GM11168 (cell line): Measurements from ENCODE around the gene DMRTC2.
"Not testable (repeated sequence)": the region's sequence is repeated elsewhere in the genome, so short reads cannot be mapped to it uniquely, and the experiment has no call there.

Experiments
- in situ Hi-C: fragments of 300-500 bp; cut with MboI; formaldehyde crosslinking; loops from one replicate; pipeline ENCODE4 v1.12.0; 2022; ENCODE audit warnings: low sequenced_read_pairs; ENCODE audit not compliant: unreplicated experiment

Gene DMRTC2

GRCh38 chr19:41869374-41869955 lies 24.6 kb downstream of the DMRTC2 start:
- in situ Hi-C loops: no loop called here

GRCh38 chr19:41870401-41870873 lies 25.6 kb downstream of the DMRTC2 start:
- in situ Hi-C loops: loop anchor here (5.0 kb wide), 1 partner anchor 82 kb away; no protein-coding TSS in a partner anchor

- in situ Hi-C loops: loop anchor here (5.0 kb wide), 1 partner anchor 81 kb away; no protein-coding TSS in a partner anchor
These were observed 26.9 kb downstream of the DMRTC2 start for GRCh38 chr19:41871573-41872383.

- in situ Hi-C loops: loop anchor here (5.0 kb wide), 1 partner anchor 80 kb away; no protein-coding TSS in a partner anchor
These were observed 27.5 kb downstream of the DMRTC2 start for GRCh38 chr19:41872384-41872774.

- in situ Hi-C loops: loop anchor here (5.0 kb wide), 1 partner anchor 79 kb away; no protein-coding TSS in a partner anchor
These were observed 28.2 kb downstream of the DMRTC2 start for GRCh38 chr19:41872775-41873647.

- in situ Hi-C loops: not testable (repeated sequence)
These were observed 31.1 kb downstream of the DMRTC2 start for GRCh38 chr19:41875973-41876372.

- in situ Hi-C loops: no loop called here
These were observed 32.3 kb downstream of the DMRTC2 start, which contains the start of gene CD79A for GRCh38 chr19:41876847-41877832. Gene CD79A, plus strand, starts transcription at chr19:41877279. Its CDS starts 26 bp downstream, at chr19:41877305.

- in situ Hi-C loops: no loop called here
These were observed 33.4 kb downstream of the DMRTC2 start for GRCh38 chr19:41877916-41878905.

- in situ Hi-C loops: no loop called here
These were observed 34.2 kb downstream of the DMRTC2 start for GRCh38 chr19:41879080-41879479.

GRCh38 chr19:41879670-41880328 lies 35.0 kb downstream of the DMRTC2 start:
- in situ Hi-C loops: no loop called here

GRCh38 chr19:41880329-41880708 lies 35.5 kb downstream of the DMRTC2 start:
- in situ Hi-C loops: no loop called here

GRCh38 chr19:41882568-41883462 lies 38.0 kb downstream of the DMRTC2 start, which contains the start of gene ARHGEF1:
Gene ARHGEF1, plus strand, starts transcription at chr19:41883184. Its CDS starts 4,899 bp downstream, at chr19:41888083.
- in situ Hi-C loops: no loop called here

- in situ Hi-C loops: no loop called here
These were observed 38.6 kb downstream of the DMRTC2 start for GRCh38 chr19:41883463-41883820.

- in situ Hi-C loops: no loop called here
These were observed 39.2 kb downstream of the DMRTC2 start for GRCh38 chr19:41883821-41884733.
